GM12891 (cell line): Measurements from ENCODE around the gene ZGRF1.
"Not testable (repeated sequence)": the region's sequence is repeated elsewhere in the genome, so short reads cannot be mapped to it uniquely, and the experiment has no call there.

Experiments
- DNase-seq: peaks from one replicate; pipeline ENCODE4 v3.0.0; 2011; ENCODE audit warnings: low spot score; ENCODE audit not compliant: insufficient read length
- FAIRE-seq: peaks from 2 replicates; lab custom pipeline; 2011; peaks lifted over from hg19 to GRCh38; lab: Jason Lieb, UNC
- PAX5 ChIP-seq: IDR thresholded peaks from 2 replicates; pipeline ENCODE4 v1.6.1; 2011; ENCODE audit warnings: low read length, moderate library complexity, mild to moderate bottlenecking; ENCODE audit not compliant: insufficient read depth, severe bottlenecking
- POLR2A ChIP-seq: IDR thresholded peaks from 2 replicates; pipeline ENCODE4 v1.6.1; 2011; ENCODE audit warnings: low read depth, low read length, control low read depth
- POLR2AphosphoS5 ChIP-seq: IDR thresholded peaks from 2 replicates; pipeline ENCODE4 v1.6.1; 2011; ENCODE audit warnings: low read depth, low read length, control low read depth
- POU2F2 ChIP-seq: IDR thresholded peaks from 2 replicates; pipeline ENCODE4 v1.6.1; 2011; ENCODE audit warnings: low read depth, mild to moderate bottlenecking, control low read depth, low read length, moderate library complexity
- SPI1 ChIP-seq: IDR thresholded peaks from 2 replicates; pipeline ENCODE4 v1.6.1; 2011; ENCODE audit warnings: low read depth, low read length, control low read depth
- TAF1 ChIP-seq: IDR thresholded peaks from 2 replicates; pipeline ENCODE4 v1.6.1; 2011; ENCODE audit warnings: low read depth, low read length, control low read depth

Gene ZGRF1

GRCh38 chr4:112652216-112652615 lies 15.5 kb upstream of the ZGRF1 start:
- FAIRE-seq, result no peak
- TF ChIP-seq POLR2AphosphoS5 (no peak), SPI1 (no peak), POLR2A (no peak), POU2F2 (no peak), TAF1 (no peak), PAX5 (no peak)

GRCh38 chr4:112651641-112652040 lies 14.9 kb upstream of the ZGRF1 start:
- TF ChIP-seq POU2F2 (no peak), SPI1 (no peak), PAX5 (no peak), POLR2AphosphoS5 (no peak), TAF1 (no peak), POLR2A (no peak)
- DNase-seq (no peak), FAIRE-seq (no peak)

More at GRCh38 chr4:112652216-112652615, 15.5 kb upstream of the ZGRF1 start:
- DNase-seq, result no peak

DNA sequence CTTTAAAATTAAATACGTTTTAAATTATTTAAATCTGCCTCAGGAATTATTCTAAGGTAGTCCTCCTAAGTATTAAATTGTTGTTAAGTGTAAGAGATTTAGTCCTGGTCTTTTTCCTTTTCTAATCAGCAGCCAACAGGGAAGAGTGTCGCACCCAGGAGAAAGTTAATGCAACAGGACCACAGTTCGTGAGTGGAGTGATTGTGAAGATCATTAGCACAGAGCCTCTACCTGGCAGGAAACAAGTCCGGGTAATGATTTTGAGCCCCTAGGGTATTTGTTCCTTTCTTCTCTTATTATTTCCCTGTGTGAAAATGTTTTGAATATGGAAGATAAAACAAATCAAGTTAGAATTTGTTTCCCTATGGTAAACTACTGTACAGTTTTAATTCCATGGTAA lies 13.6 kb upstream of the ZGRF1 start:
- TF ChIP-seq PAX5 (no peak), SPI1 (no peak), POU2F2 (no peak), TAF1 (no peak)
- FAIRE-seq (no peak), DNase-seq (no peak)

DNA sequence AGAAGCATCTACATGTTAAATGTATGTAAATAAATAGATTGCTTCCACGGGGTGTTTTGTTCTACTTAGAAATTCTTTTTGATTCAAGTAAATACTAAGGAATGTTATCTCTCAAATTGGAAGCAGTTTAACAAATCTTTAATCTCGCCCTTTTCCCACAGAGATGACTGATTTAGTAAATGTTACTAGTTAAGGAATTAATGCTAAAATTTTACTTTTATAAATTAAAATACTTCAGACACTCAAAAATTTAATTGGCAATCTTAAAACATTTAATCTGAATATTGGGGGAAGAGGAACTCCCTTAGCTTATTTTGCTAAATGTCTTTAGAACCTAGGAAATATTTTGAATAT lies 12.3 kb upstream of the ZGRF1 start:
- no peak for DNase-seq
- no peak for TF ChIP-seq POU2F2
- TF ChIP-seq TAF1, result no peak
- TF ChIP-seq POLR2AphosphoS5, result no peak
- no peak for TF ChIP-seq PAX5
- no peak for TF ChIP-seq SPI1
- no peak for TF ChIP-seq POLR2A
- FAIRE-seq, result no peak

- DNase-seq (no peak), FAIRE-seq (no peak)
- TF ChIP-seq POLR2AphosphoS5 (no peak), TAF1 (no peak), POU2F2 (no peak), SPI1 (no peak), POLR2A (no peak), PAX5 (no peak)
Measured at GRCh38 chr4:112648263-112649054, 11.8 kb upstream of the ZGRF1 start.

- FAIRE-seq, result peak; percentile 80
Measured at GRCh38 chr4:112647785-112648184, 11.1 kb upstream of the ZGRF1 start.

GRCh38 chr4:112646632-112647537 lies 10.2 kb upstream of the ZGRF1 start:
- DNase-seq (no peak), FAIRE-seq (no peak)
- TF ChIP-seq POLR2AphosphoS5 (no peak), TAF1 (no peak)

More at GRCh38 chr4:112647785-112648184, 11.1 kb upstream of the ZGRF1 start:
- DNase-seq, result no peak
- TF ChIP-seq POU2F2 (no peak), POLR2AphosphoS5 (no peak), PAX5 (no peak), TAF1 (no peak), POLR2A (no peak), SPI1 (no peak)

DNA sequence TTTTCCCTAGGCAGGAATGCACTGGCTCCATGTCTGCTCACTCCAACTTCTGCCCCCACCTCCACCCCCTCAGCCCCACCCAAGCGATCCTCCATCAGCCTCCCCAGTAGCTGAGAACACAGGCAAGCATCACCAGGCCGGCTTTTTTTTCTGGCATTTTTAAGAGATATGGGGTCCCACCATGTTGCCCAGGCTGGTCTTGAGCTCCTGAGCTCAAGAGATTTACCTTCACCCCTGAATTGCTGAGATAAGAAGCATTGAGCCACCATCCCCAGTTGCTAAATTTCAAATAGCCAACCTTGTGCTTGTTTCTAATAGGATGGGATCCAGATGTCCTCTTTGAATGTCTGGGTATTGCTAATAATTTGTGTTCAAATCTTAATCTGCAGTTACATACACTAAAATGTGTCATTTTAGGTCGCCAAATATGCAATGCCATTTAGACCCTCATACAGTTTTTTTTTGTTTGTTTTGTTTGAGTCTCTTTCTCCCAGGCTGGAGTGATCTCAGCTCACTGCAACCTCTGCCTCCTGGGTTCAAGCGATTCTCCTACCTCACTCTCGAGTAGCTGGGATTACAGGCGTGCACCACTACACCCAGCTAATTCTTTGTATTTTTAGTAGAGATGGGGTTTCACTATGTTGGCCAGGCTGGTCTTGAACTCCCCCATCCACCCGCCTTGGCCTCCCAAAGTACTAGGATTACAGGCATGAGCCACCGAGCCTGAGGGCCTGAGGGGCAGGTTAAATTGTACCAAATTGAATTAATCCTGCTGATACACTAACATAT lies 9.0 kb upstream of the ZGRF1 start:
- FAIRE-seq, result peak; percentile 16
- TF ChIP-seq PAX5 (no peak), TAF1 (no peak), POU2F2 (no peak), SPI1 (no peak), POLR2A (no peak), POLR2AphosphoS5 (no peak)
- no peak for DNase-seq

- FAIRE-seq, DNase-seq: not testable (repeated sequence)
Measured at GRCh38 chr4:112644595-112645535, 8.2 kb upstream of the ZGRF1 start.
